Midbrain (tissue), 1 donor: ENCODE data around the gene HPCAL1.
"Not testable (repeated sequence)": the region's sequence is repeated elsewhere in the genome, so short reads cannot be mapped to it uniquely, and the experiment has no call there.

Experiments used
- DNase-seq: peaks from one replicate; lab custom pipeline; 2025; lab: John Stamatoyannopoulos, UW

Gene HPCAL1

GRCh38 chr2:10302479-10303180 is at the start of gene HPCAL1:
HPCAL1 (plus strand) TSS chr2:10302904; CDS start chr2:10419758, 116,854 bp downstream.
- peak; percentile 88 for DNase-seq

- DNase-seq: no peak
Observed at GRCh38 chr2:10253596-10254372, 48.9 kb upstream of the HPCAL1 start.

DNA sequence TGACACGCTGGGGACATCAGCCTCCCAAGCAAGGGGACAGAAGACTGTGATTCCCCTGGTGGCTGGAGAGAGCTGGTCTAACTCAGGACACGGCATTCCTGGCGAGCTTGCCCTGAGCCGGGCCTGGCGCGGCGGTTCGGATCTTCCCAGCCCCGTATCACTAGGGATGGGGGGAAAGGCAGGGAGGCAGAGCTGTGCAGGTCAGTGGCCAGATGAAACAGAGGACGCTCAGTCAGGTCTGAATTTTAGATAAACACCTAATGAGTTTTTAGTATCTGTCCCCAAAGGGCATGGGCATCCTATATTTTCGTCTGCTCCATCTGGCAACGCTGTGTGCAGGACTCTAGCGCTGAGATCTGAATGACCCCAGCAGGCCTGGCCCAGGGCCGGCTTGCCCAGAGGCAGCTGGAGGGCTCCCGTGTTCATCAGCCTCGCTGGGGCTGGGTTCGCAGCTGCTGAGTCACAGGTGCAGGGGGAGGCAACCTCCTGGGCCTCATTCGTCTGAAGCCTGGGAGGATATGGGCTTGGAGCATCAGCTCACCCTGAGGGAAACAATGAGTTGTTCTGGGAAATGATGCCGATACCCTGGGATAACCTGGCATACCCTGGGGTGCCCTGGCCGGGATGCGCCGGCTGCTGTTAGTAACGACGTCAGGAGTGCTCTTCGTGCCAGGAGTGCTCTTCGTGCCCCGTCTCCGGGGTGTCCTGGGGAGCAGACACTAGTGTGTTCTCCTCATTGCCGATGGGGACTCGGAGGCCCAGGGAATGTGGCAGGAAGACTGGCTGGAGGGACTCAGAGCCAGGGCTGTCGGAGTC is 48.1 kb upstream of the HPCAL1 start:
- no peak for DNase-seq

DNA sequence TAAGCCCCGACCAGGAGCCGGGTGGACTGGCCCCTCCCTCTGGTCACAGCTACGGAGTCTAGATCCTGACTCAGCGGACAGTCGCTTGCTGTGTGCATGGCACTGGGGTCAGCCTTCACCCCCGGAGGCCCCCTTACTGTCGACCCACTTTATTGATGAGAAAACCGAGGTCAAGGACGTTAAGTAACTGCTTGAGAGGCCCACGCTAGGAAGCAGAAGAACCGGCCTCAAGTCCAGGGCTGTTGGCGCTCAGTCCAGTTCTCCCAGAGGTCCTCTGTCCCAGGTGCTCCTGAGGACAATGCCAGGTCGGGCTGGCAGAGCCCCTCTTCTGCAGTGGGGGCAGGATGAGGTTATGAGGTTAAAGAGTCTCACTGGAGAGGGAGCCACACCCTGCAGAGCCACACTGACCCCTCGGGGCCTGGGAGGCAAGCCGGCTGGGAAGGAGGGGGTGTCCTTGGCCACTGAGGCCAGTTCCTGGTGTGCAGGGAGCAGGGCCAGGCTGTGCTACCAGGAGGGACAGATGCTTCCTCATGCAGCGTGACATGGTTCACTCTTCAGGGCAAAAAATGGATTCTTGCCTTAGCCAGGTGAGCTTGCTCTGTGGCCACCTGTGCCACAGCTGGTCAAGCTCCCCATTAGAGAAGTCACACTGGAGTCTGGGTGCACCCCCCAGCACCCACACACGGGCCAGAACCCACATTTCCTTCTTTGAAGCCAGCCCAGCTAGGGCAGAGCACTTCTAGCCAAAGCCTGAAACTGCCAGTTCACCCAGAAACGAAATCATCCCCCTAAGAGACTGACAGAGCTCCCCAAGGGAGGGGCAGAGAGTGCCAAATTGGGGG is 47.3 kb upstream of the HPCAL1 start:
- no peak for DNase-seq

GRCh38 chr2:10256031-10256514 is 46.6 kb upstream of the HPCAL1 start:
- DNase-seq: no peak

DNA sequence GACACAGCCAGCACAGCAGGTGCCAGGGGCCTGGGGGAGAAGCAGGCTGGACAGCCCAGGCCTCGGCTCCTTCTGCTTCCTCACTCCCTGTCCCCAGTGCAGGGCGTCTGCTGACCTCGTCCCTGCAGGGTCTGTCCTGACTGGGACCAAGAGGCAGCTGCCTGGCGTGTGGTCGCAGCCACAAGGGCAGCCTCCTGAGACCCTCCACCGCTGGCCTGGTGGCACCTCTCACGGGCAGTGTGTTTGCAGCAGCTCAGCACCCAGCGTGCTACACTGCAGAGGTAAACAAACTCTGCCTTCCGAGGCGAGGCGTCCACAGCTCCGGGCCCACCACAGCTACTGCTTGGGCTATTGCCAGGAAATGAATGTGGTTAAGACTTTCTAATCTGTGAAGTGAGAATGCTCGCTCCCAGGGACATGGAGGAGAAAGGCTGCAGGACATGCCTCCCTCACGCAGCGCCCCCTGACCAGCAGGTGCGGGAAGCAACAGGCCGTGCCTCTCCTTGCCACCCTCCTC is 46.1 kb upstream of the HPCAL1 start:
- no peak for DNase-seq

DNA sequence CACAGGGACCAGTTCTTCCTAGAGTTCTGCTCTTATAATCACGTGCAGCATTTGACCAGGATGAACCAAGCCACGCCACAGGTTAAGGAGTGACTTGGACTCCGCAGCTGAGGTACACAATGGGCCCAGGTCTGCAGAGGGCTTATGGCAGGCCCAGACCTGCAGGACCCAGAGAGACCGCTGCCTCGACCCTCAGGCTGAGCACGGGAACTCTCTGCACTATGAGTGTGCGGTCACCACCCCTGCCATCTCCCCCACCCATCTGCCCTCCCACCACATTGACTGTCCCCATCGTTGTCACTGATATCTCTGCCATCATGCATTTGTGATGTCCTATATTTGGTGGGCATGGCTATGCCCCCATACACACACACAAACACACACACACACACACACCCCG is 45.7 kb upstream of the HPCAL1 start:
- DNase-seq: no peak

DNA sequence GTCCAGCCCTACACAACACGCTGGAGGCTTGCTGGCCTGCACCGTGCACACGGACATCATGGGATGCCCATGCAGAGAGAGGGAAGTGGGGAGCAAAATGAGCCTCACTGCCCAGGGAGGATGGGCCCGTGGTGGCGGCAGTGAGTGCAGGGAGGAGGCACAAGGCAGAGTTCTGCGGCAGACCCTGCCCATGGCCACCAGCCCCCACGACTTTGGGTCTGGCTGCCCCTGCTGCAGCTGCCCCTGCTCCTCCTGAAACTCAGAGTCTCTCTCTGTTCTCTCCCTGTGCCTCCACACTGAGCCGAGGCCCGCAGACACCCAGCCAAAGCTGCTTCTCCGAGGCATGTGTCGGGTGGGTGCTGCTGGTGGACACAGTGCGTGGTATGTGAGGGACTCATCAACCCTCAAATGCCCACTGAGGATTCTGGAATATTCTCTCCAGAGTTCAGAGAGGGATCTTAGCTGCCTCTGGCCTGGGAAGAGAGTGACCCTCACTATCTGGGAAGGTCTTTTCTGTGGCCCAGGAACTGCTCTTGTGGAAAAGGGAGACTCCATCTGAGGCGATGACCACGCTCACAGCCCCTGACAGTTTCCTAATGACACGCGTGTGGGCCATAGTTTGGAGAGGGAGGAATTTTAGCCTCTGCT is 45.1 kb upstream of the HPCAL1 start:
- no peak for DNase-seq

- no peak for DNase-seq
Observed at GRCh38 chr2:10258326-10258725, 44.4 kb upstream of the HPCAL1 start.

DNA sequence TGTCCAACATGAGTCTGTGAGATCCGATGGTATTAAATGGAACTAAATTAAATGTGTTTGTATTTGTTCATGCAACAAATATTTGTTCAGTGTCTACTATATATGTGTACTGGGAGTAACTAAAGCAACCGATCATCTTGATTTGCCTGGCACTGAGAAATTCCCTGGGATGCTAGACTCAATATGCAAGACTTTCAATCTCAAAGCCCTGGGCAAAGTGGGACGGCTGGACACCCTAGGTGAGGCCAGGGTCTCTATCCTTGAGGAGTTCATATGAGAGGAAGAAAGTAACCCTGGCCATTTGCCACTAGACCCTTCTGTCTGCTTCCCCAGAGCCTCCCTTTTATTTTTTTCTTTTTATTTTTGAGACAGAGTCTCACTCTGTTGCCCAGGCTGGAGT is 44.0 kb upstream of the HPCAL1 start:
- no peak for DNase-seq

DNA sequence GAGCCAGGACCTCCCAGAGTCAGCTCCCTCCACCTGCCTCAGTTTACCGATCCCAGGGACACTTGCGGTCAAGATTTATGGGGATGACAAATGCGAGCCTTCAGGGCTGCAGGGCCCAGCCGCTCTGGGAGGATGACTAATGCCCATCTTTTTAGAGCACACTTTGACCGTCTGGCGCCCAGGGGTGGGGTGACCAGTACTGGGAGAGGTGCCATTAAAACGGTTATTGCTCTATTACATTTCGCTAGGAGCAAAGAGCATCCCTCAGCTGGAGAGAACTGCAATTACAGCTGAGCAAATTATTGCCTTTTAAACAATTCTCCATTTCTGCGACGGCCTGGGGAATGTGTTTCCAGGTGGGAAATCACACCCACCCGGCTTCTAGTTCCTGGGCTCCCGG is 42.6 kb upstream of the HPCAL1 start:
- no peak for DNase-seq

- DNase-seq: not testable (repeated sequence)
Observed at GRCh38 chr2:10263526-10263925, 39.2 kb upstream of the HPCAL1 start.

- DNase-seq: no peak
Observed at GRCh38 chr2:10264506-10265328, 38.0 kb upstream of the HPCAL1 start.

DNA sequence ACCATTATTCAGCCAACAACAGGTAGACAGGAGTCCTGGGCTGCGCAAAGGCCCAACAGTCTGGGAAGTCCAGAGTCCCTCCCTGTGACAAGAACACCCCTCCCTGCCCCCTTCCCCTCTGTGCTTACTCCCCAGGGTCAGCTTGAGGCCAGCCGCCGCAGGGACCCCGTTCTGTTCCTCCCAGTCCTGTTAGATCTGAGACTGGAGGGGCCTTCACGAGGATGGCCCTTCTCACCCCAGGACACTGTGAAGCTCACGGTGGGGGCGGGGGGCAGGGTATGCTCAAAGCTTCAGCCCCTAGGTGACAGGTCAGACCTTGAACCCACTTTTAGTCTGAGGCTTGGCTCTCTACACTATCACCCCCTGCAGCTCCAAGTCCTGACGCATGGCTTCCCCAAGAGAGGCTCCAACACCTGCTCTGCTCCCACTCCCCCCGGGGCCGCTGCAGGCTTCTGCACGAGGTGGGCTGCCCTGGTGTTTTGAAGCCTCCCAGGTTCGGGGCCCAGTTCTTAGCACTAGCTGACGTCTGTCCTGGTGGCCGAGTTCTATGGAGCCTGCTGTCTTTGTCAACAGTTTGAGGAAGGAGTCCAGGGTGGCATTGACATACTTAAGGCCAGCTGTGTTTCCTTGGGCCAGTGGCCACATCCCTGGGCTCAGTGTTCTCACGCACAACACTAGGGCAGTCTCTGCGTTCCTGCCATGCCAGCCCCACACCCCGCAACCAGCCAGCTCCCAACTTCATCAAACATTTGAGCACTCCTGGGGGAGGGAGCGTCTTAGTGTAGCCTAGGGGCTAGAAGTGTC is 37.2 kb upstream of the HPCAL1 start:
- no peak for DNase-seq

- DNase-seq: no peak
Observed at GRCh38 chr2:10266133-10266620, 36.5 kb upstream of the HPCAL1 start.

DNA sequence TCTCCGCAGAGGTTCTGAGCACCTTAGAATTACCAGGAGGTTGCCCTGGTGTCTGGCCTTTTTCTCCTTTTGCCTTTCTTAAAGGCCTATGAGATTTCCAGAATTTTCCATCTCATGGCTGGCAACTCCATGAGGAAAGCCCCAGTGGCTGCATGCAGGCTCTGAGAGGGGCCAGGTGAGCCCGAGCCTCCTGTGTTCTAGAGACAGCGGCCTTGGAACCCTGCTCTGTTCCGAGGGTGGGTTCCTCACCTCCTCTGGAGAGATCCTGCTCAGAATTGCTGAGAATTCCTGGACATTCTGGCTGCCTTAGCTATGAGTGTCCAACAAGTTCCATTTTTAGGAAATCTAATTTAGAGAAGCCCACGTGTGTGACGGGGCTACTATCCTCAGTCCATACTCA is 35.7 kb upstream of the HPCAL1 start:
- DNase-seq: no peak

GRCh38 chr2:10267551-10268465 is 34.9 kb upstream of the HPCAL1 start:
- DNase-seq: no peak

GRCh38 chr2:10269291-10269690 is 33.4 kb upstream of the HPCAL1 start:
- no peak for DNase-seq
